ES-I3 (cell line): ENCODE results near the gene GCA.

Experiments
- H3K36me3 ChIP-seq: 2 replicates; pipeline ENCODE4 v1.6.1; 2013; ENCODE audit warnings: mild to moderate bottlenecking, low read length, control low read depth, moderate library complexity; ENCODE audit not compliant: insufficient read depth
- H3K4me1 ChIP-seq: 2 replicates; pipeline ENCODE4 v1.6.1; 2013; ENCODE audit warnings: mild to moderate bottlenecking, control low read depth, low read length; ENCODE audit not compliant: insufficient read depth
- H3K9ac ChIP-seq: 2 replicates; pipeline ENCODE4 v1.6.1; 2013; ENCODE audit warnings: low read depth, mild to moderate bottlenecking, low read length, moderate library complexity
- H3K9me3 ChIP-seq: 2 replicates; pipeline ENCODE4 v1.6.1; 2013; ENCODE audit warnings: mild to moderate bottlenecking, low read length, moderate library complexity; ENCODE audit not compliant: control insufficient read depth, insufficient read depth

GCA gene, protein sequence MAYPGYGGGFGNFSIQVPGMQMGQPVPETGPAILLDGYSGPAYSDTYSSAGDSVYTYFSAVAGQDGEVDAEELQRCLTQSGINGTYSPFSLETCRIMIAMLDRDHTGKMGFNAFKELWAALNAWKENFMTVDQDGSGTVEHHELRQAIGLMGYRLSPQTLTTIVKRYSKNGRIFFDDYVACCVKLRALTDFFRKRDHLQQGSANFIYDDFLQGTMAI

DNA sequence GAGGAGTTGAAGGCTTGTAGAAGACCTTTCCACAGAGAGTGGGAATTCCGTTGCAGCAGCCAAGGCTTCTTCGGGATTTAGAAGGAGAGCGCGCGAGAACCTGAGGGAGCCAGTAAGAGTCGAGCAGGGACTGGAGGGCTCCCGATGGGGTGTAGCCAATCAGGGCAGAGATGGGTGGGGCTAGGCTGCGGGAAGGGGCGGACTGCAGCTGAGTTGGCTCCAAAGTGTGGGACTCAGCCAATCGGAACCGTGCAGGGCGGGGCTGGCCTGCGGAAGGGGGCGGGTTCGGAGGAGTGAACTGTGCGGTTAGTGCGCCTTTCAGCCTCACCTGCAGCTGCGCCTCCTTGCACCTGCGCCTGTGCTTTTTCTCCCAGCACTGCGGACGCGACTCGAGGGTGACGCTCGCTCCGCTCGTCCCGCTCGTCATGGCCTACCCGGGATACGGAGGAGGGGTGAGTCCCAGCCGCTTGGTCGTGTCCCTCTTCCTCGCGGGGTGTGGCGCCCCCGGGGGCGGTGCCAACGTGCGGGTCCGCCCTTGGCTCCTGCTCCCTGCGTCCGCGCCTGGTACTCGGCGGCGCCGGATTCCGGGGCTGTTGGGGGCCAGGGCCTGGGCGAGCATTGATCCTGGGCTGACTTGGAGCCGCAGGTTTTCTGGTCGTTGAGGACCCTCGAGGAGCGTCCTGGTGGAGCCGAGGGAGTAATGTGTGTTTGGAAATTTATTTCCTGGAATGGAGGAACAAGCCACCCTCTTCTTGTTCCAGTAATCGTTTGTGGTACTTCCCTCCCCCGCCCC is at the start of gene GCA:
Gene GCA, plus strand, starts transcription at position 309 of the 793 bp plus-strand sequence. Its CDS starts 117 bp downstream, at position 426.
- Histone ChIP-seq H3K9me3 (no peaks in the 10 kb centered on the region), H3K4me1 (no peaks in the 10 kb centered on the region; the same call in 1 of the 2 replicates), H3K9ac (peak within 1 kb of the TSS; percentile 97), H3K36me3 (no peaks in the 10 kb centered on the region)

DNA sequence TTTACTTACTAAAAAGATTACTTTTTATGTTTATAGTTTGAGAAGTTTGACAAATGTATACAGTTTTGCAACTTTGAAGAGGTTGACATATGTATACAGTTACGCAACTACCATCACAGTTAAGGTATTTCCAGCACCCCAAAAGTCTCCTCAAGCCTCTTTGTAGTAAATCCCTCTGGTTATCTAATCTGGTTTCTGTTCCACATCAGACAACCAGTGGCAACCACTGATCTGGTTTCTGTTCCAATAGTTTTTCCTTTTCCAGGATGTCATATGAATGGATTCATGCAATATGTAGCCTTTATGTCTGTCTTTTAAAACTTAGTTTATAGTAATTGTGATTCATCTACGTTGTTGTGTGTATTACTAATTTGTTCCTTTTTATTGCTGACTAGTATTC is 48.9 kb upstream of the GCA start:
- no peaks in the 10 kb centered on the region for H3K36me3 ChIP-seq
- H3K9me3 ChIP-seq = no peaks in the 10 kb centered on the region
- H3K4me1 ChIP-seq = no peaks in the 10 kb centered on the region
- H3K9ac ChIP-seq = no peak overlapping the region

DNA sequence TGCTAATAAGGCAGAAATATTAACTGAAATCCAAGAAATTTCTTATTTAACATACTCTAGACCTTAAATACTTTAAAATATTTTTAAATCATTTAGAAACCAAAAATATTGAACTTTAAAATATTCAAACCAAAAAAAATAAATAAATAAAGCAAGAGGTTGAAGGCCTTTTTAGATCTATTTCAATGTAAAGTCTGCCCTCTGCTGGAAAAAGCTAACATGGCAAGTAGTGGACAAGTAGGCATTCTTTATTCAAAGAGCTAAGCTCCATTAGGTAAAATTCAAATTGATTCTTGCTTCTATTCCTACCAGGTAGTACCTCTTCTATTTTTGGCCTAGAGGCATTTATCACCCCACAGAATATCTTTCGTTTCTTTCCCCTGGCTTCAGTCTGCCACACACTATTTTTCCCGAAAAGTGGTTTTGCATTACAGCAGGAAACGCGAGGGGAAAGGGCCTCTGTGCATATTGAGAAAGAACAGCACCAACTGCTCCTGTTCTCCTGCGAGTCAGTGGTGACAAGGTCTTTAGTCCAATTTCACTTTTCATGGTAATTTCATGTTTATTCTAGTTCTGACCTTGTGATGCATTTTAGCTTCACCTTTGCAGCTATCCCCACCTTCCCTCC is 45.9 kb upstream of the GCA start:
- H3K9ac ChIP-seq = no peak overlapping the region
- no peaks in the 10 kb centered on the region for H3K36me3 ChIP-seq
- no peaks in the 10 kb centered on the region for H3K9me3 ChIP-seq
- H3K4me1 ChIP-seq = no peaks in the 10 kb centered on the region

DNA sequence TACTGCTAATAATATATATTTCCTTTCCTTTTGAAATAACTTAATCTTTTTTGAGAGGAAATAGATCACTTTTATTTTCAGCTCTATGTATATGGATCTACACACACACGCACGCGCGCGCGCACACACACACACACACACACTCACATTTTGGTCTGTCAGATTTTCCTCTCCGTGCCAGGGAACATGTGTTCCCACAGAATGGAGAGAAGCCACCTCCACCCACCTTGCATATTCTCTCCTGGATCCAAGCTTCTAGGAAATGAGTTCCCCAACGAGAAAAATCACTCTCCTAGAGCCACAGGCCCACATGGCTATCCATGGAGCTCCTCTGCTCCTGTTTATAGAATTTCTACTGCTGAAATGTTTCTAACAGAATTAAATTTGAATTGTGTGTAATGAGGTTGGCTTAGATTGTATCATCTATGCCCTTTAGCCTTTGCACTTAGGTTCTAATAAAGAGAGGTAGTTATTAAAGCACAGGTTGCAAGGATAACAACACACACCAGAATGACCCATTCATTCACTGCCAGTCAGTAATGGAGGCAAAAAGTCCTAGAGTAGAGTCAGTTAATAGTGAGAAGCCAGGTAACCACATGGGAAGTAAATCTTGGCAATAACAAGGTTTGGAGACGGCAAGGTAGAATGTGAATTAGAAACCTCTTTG is 45.1 kb upstream of the GCA start:
- no peaks in the 10 kb centered on the region for H3K9me3 ChIP-seq

DNA sequence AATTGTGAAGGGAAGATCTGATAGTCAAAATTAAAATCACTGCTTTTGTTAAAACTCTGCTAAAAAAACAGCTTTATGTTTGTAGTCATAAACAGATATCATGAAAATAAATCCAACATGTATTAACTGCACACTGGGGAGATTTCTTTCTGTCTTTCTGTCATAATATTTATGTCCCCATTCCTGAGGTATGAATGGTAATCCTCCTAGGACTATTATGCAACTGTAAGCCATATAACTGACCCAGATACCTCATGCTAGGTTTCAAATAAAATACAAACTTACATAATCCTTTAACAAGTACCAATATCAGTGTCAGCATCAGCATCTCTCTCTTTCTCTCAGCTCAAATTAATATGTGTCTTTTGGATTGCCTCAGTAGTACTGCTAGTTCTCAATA is 43.7 kb upstream of the GCA start:
- no peaks in the 10 kb centered on the region for H3K4me1 ChIP-seq
- H3K9me3 ChIP-seq = no peaks in the 10 kb centered on the region
- no peaks in the 10 kb centered on the region for H3K36me3 ChIP-seq
- no peak overlapping the region for H3K9ac ChIP-seq

More for the DNA sequence above, 45.1 kb upstream of the GCA start:
- no peaks in the 10 kb centered on the region for H3K36me3 ChIP-seq
- H3K4me1 ChIP-seq = no peaks in the 10 kb centered on the region
- no peak overlapping the region for H3K9ac ChIP-seq

DNA sequence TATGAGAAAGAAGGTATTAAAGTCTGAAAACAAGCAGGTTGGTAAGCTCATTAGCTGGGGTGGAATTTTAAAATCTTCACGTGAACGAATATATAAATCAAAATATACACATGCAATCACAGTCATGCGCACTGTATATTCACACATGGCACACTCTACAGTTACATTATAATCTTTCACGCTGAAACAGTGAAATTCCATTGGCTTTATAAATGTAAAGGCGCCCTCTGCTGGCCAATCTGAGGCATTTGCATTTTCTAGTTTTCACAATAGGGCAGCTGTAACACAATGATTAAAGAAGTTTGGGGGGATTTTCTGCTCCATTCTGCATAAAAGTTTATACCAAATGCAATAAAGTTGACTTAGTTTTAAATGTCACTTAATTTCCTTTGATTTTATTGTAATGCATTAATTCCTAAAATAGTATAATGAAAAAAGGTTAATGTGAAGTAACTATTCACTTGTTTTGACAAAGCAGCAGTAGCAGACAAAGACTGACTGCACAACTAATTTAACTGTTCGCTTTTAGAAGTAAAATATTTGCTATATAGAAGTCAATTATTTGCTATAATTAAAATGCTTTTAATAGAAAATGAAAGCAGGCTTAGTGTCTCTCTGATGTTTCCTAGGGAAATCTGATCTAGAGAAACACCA is 42.7 kb upstream of the GCA start:
- H3K9me3 ChIP-seq = no peaks in the 10 kb centered on the region
- no peak overlapping the region for H3K9ac ChIP-seq
- no peaks in the 10 kb centered on the region for H3K36me3 ChIP-seq
- no peaks in the 10 kb centered on the region for H3K4me1 ChIP-seq

DNA sequence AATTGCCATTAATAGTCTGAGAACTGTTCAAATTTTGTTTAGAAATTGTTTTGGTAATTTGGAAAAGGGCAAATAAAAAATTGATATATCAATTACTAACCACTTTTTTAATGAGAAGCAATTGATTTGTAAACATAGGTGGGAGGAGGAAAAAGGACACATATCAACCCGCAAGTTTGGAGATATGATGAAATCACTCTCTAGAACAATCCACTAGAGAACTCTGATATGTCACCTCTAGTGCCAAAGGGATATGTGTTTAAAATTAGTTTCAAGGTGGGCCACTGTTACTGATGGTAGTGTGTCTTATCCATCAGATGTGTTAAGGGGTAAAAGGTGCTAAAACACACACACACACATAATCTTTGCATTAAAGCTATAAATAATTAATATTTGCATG is 42.1 kb upstream of the GCA start:
- Histone ChIP-seq H3K36me3 (no peaks in the 10 kb centered on the region), H3K4me1 (no peaks in the 10 kb centered on the region), H3K9me3 (no peaks in the 10 kb centered on the region), H3K9ac (no peak overlapping the region)

DNA sequence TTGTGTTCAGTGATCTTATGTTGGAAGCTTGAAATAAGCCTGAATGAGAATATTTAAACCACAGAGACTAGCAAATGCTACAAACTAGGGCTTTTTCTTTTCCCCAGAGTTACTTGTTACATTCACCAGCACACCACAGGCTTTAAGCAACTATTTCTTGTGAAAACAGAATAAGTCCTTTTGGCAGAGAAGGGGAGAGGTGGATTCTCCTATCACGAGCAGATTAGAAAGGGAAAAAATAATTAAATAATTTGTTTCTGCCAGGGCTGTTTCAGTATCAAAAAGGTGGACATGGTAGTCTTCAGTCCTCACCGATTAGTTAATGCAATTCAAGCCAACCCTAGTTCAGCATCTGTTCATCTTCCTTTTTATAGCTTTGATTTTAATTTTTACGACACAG is 38.0 kb upstream of the GCA start:
- H3K36me3 ChIP-seq = no peaks in the 10 kb centered on the region; the same call in 1 of the 2 replicates
- no peaks in the 10 kb centered on the region for H3K9me3 ChIP-seq
- H3K9ac ChIP-seq = no peak overlapping the region
- H3K4me1 ChIP-seq = no peaks in the 10 kb centered on the region

DNA sequence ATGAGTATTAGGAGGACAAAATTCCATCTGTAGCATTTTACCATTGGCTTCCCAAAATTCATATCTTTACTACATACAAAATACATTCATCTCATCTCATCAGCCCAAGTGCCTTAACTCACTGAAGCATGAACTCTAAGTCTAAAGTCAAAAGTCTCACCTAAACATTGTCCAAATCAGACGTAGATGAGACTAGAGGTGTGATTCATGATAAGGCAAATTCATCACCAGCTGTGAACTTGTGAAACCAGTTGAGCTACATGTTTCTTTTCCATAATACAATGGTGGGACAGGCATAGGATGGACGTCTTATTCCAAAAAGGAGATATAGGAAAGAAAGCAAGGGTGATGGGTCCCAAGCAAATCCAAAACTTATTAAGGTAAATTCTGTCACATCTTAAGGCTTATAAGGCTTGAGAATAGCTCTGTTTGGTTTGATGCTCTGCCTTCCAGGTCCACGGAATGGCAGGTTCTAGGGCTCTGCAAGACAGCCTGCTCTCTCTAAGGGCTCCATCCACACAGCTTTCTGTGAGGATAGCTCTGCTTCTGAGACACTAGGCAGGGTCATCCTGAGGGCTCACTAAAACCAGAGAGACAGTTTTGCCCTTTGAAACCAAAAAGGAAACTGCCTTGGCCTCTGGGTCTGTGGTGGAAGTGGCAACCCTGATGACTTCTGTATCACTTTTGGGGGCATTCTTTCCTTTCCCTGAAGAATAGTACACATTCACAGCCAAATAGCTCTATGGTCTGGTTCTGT is 35.0 kb upstream of the GCA start:
- Histone ChIP-seq H3K9ac (no peak overlapping the region), H3K9me3 (no peaks in the 10 kb centered on the region), H3K4me1 (no peaks in the 10 kb centered on the region), H3K36me3 (no peaks in the 10 kb centered on the region; the same call in 1 of the 2 replicates)

DNA sequence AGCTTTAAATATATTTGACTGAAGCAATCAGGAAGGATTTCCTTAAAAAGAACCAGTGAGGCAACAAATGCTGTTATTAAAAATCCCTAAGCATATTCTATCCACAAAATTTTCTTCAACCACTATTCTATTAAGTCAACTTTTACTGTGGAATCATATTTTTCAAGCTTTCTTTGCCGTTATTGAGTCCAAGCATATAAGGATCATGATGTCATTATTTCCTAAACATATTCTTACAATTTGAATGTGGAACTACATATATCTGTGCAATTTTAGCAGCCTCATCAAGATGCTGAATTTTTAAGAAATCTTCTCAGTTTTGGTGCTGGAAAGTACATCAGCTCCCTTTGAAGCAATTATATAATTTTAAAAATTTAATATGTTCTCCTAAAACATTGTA is 31.1 kb upstream of the GCA start:
- H3K36me3 ChIP-seq = no peaks in the 10 kb centered on the region; the same call in 1 of the 2 replicates
- H3K9ac ChIP-seq = no peak overlapping the region

DNA sequence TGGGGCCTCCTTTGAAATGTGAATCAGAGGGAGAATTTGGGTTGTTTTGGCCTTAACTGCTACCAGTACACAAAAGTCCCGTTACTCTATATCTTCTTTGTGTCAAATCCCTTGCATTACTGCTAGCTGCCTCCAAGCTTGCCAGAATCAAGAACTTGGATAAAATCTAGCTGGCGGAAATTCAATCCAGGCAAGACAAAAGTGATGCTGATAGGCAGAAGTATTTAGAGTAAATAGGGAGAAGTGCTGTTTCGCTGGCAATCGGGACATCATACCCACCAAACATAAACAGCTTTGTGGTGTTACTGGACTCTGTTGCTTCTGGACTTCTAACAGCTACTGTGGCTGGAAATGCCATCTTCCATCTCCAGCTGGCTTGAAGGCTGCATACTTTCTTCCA is 28.0 kb upstream of the GCA start:
- Histone ChIP-seq H3K9me3 (no peaks in the 10 kb centered on the region), H3K36me3 (no peaks in the 10 kb centered on the region), H3K4me1 (no peaks in the 10 kb centered on the region), H3K9ac (no peak overlapping the region)

More for the DNA sequence above, 31.1 kb upstream of the GCA start:
- Histone ChIP-seq H3K9me3 (no peaks in the 10 kb centered on the region), H3K4me1 (no peaks in the 10 kb centered on the region)

DNA sequence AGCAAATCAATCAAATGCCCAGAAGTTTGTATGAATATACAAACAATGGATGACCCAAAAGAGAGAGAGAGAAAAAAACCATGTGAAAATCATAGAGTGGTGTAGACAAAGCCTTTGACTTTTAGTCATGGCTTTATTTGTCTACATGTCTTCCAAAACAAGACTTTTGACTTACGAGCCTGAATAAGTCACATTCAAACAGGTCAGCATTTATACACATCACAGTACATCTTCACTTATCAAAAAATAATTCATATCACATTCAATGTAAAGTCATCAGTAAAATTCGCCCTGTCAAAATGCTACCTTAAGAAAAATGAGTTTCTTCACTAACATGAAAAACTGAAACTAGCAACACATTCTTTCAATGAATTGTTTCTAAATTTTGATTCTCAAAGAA is 27.3 kb upstream of the GCA start:
- Histone ChIP-seq H3K9ac (no peak overlapping the region), H3K36me3 (no peaks in the 10 kb centered on the region), H3K4me1 (0 out of 2 replicates have a peak, but pooled peaks cover 3% of the 10 kb centered on the region), H3K9me3 (no peaks in the 10 kb centered on the region)

DNA sequence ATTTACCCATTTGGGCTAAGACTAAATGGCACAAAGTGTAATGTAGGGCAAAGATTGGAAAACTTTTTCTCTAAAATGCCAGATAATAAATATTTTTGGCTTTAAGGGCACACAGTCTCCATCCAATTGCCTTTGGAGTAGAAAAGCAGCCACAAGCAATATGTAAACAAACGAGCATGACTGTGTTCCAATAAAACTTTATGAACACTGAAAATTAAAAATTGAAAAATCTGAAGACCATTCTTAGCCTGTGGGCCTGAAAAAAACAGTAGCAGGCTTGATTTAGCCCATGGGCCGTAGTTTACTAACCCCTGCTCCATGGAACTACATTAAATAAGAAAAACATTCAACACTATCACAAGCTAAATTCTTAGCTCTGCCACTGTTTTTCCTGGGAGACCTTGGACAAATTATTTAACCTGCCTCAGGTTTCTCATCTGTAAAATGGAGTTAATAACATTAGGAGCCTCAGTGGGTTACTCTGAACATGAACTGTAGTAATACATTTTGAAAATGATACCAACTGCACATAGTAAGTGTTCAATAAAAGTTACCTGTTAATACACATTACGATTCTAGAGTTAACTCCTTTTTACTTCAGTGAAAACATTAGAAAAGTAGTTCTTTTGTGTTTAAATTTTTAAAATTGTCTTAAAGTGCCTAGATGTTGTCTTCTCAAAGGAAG is 26.7 kb upstream of the GCA start:
- H3K9me3 ChIP-seq = no peaks in the 10 kb centered on the region
- peak overlapping the region; percentile 54; the same call in 1 of the 2 replicates for H3K9ac ChIP-seq
- H3K4me1 ChIP-seq = 0 out of 2 replicates have a peak, but pooled peaks cover 3% of the 10 kb centered on the region
- H3K36me3 ChIP-seq = no peaks in the 10 kb centered on the region
